ENCODE data around the gene LYPLA2.
"Not testable (repeated sequence)": the region's sequence is repeated elsewhere in the genome, so short reads cannot be mapped to it uniquely, and the experiment has no call there.

Gene LYPLA2

GRCh38 chr1:23801338-23801748 lies 10.4 kb downstream of the LYPLA2 start:
- DNase-seq: peak in 1 of 3 donors; percentile 40

- no peak for DNase-seq
These were observed 10.9 kb downstream of the LYPLA2 start for GRCh38 chr1:23801876-23802275.

- not testable (repeated sequence) for DNase-seq
These were observed 11.9 kb downstream of the LYPLA2 start for GRCh38 chr1:23802809-23803342.

- no peak for DNase-seq
These were observed 12.7 kb downstream of the LYPLA2 start for GRCh38 chr1:23803674-23804073.

- DNase-seq: no peak
These were observed 13.4 kb downstream of the LYPLA2 start for GRCh38 chr1:23804183-23804835.

GRCh38 chr1:23805025-23805424 lies 14.1 kb downstream of the LYPLA2 start:
- DNase-seq: no peak

- no peak for DNase-seq
These were observed 15.3 kb downstream of the LYPLA2 start for GRCh38 chr1:23806280-23806679.

GRCh38 chr1:23807453-23807852 lies 16.5 kb downstream of the LYPLA2 start:
- DNase-seq: no peak

- peak; percentile 93 to 95 (median 95) for DNase-seq
These were observed 18.8 kb downstream of the LYPLA2 start for GRCh38 chr1:23809751-23810171.

- DNase-seq: peak; percentile 86 to 91 (median 87)
These were observed 20.0 kb downstream of the LYPLA2 start for GRCh38 chr1:23810818-23811540.

- no peak for DNase-seq
These were observed 23.1 kb downstream of the LYPLA2 start for GRCh38 chr1:23814016-23814415.

- no peak for DNase-seq
These were observed 25.4 kb downstream of the LYPLA2 start for GRCh38 chr1:23816361-23816760.

- no peak for DNase-seq
These were observed 26.0 kb downstream of the LYPLA2 start for GRCh38 chr1:23816906-23817305.

GRCh38 chr1:23817633-23818032 lies 26.7 kb downstream of the LYPLA2 start:
- DNase-seq: no peak

GRCh38 chr1:23823767-23824166 lies 32.8 kb downstream of the LYPLA2 start:
- DNase-seq: no peak

- no peak for DNase-seq
These were observed 33.7 kb downstream of the LYPLA2 start for GRCh38 chr1:23824711-23825075.

- DNase-seq: peak; percentile 94 to 97 (median 97)
These were observed 34.3 kb downstream of the LYPLA2 start, which contains the start of gene HMGCL for GRCh38 chr1:23825076-23825761. TSS of gene HMGCL (minus strand) at chr1:23825429. CDS start at chr1:23825415, 14 bp downstream.

- no peak for DNase-seq
These were observed 35.0 kb downstream of the LYPLA2 start for GRCh38 chr1:23825762-23826522.

- DNase-seq: not testable (repeated sequence)
These were observed 35.6 kb downstream of the LYPLA2 start for GRCh38 chr1:23826590-23826989.

- DNase-seq: no peak
These were observed 36.8 kb downstream of the LYPLA2 start for GRCh38 chr1:23827717-23828116.

- not testable (repeated sequence) for DNase-seq
These were observed 43.2 kb downstream of the LYPLA2 start for GRCh38 chr1:23834156-23834555.

- peak in 2 of 3 donors; percentile 22 to 24 for DNase-seq
These were observed 45.1 kb downstream of the LYPLA2 start for GRCh38 chr1:23836037-23836436.

GRCh38 chr1:23837908-23838307 lies 47.0 kb downstream of the LYPLA2 start:
- DNase-seq: no peak
